GM18861 (cell line): ENCODE data around the gene RAD51D.
"Not testable (repeated sequence)": the region's sequence is repeated elsewhere in the genome, so short reads cannot be mapped to it uniquely, and the experiment has no call there.

ENCODE experiments used
- ATAC-seq: cut with Tn5 transposase; IDR thresholded peaks from one replicate; pipeline ENCODE4 v1.9.1; 2021; ENCODE audit not compliant: unreplicated experiment

RAD51D gene

DNA sequence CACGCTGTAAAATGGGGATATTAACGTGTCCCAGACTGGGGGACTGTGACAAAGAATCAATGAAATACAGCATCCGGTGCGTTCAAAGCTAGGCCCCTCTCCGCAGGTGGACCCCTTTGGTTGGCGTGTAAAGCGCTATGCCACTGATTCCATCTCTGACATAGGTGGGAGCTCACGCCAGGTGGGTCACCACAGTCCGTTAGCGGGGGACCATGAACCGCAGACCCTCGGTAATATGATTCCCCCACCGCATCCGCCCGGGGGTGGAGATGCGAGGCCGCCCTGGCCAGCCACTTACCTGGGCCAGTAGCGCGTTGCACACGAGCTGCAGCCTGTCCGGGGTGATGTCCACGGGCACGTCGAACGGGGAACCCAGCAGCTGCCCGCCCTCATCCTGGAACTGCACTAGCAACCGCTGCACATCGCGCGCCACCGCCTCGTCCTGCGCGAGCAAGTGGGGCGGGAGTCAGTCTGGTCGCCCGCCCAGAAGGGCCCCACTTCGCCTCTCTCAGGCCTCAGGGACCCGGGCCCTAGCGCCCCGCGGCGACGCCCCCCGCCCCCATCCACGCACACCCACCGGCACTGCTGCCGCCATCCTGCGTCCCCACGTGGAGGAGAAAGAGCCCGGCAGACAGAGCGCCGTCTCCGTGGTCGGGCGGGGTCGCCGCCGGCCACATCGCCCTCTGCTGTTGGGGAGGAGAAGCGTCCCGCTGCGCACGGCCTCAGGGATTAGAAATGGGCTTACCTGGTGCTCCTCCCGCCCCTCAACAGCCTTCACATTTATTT, 22.2 kb upstream of the RAD51D start, which contains the start of gene NLE1:
Gene NLE1, minus strand, starts transcription at position 623 of the 786 bp plus-strand sequence. Its CDS starts 28 bp downstream, at position 595.
- no peak for ATAC-seq

DNA sequence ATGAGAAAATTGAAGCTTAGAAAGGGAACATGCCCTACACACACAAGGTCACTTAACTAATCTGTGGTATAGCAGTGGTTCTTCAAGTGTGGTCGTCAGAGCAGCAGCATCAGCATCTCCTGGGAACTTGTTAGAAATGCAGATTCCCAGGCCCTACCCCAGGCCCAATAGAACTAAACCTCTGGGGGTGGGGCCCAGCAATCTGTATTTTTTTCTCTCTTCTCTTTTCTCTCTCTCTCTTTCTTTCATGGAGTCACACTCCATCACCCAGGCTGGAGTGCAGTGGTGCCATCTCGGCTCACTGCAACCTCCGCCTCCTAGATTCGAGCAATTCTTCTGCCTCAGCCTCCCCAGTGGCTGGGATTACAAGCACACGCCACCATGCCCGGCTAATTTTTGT, 18.6 kb upstream of the RAD51D start:
- no peak for ATAC-seq

DNA sequence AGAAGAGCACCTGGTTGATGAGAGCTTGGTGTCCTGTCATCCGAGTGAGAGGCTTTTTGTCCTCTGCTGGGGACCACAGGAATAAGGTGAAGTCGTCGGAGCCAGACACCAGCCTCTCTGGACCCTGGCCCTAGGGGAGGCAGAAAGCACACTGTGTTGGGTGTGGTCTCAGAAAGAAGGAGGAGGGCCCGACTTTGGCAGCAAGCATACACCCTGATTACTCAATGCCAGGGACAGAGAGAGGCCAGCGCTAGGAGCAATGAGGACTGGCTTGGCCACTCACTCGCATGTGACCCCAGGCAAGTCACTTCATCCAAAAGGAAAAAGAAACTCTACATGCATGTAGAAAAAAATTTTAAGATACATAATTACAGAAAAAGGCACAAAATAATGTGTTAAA, 15.7 kb upstream of the RAD51D start:
- no peak for ATAC-seq

DNA sequence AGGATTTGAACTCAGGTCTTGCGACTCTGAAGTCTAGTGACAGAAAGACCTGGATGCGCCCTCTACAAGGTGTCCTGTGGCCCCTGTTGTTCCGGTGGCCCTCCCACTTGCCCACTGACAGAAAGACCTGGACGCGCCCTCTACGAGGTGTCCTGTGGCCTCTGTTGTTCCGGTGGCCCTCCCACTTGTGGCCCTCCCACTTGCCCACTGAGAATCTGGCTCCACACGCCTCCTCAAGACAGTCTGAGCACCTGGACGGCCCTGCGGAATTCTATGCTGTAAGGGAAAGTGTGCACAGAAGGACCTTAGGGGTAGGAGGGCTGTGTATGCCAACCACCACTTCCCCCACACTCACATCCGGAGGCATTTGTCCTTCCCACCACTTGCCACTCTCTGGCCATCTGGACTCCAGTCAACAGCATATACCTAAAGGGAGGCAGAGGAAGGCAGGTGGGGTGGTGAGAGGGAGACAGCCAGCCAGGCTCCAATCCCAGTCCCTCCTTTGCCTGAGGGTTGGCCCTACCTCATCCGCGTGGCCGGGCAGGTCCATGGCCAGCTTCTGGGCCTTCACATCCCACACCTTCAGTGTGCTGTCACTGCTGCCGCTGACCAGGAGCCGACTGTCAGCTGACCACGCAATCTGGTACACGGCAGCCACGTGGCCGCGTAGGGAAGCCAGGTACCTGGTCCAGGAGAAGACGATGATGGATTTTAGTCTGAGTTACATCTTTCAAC, 13.3 kb upstream of the RAD51D start:
- ATAC-seq = no peak

DNA sequence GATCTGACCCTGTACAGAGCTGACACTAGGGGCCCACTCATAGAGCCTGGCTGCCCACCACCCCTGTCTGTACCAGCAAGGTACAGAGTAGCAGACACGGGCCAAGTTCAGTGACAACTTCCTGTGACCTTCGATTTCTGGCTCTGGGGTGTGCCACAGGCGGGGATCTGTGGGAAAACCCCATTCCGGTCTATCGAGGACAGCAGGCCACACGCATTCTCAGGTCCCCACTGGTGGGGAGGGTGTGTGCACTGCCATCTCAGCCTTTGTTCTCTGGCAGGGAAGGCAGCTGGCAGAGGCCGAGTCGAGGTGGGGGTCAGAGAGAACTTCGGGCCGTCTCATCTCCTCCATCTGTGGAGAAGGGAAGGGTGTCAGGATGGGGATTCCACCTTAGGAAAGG, 12.4 kb upstream of the RAD51D start:
- ATAC-seq = no peak

DNA sequence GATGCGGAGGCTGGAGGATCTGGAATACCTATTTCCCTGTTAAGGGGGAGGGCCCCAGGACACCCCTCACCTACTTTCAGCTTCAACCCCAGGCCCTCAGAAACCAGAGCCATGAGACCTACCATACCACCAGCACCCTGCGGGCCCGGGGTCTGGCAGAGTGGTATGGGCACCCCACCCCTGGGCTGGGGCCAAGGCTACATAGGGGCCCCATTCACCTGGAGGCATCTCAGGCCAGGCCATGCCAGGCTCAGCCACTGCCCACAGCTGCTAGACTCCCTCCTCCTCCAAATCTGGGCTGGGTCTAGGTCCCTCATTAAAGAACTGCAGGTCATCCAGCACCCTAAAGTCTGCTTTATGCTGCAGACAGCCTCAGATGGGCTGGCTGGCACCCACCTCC, 10.7 kb upstream of the RAD51D start:
- no peak for ATAC-seq

DNA sequence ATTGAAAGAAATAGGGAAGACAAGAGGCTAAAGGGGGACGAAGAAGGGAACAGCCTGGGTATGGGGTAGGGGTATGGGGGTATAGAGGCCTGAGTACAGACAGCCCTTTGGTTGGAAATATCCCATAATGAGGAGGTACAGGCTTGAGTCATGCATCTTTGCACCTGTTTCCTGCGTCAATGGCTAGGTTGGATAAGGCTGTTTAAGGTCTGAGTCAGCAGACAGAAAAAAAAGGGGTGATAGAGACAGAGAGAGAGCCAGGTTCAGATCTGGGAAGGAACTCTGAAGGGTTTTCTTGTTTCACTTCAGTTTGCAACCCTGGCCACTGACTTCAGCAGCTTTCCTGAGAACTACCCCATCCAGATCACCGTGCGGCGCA, 10.3 kb upstream of the RAD51D start:
- ATAC-seq = no peak

DNA sequence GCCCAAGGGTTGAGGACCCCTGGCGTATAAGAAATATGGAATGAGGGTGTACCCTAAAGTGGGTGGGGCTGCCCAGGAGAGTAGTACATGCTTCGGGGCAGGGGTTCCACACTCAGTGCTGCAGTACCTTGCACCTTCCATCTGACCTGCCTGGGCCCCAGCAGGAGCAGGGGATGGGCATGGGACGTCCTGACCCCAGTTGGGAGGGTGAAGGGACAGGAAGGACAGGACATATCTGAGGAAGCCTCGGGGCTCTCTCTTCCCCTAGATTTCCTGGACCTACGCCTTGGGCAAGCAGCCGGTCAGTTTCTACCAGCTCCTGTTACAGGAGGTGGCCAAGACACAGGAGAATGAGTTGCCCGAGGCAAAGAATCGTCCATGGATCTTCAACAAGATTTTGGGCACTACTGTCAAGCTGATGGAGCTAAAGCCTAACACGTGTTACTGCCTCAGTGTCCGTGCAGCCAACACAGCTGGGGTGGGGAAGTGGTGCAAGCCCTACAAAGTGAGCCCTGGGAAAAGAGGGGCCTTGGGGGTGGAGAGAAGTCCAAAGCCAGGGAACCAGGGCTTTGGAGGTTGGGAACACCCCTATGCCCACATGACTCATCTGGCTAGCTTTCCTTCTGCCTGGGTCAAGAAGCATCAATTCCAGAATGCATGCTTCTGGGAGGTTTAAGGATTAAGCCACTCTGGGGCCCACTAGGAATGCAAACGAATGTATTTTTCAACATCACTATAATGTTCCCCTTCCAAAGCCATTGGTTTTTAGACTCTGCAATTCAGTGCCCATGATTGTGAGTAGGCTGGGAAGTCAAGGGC, 9.7 kb upstream of the RAD51D start:
- ATAC-seq = no peak

DNA sequence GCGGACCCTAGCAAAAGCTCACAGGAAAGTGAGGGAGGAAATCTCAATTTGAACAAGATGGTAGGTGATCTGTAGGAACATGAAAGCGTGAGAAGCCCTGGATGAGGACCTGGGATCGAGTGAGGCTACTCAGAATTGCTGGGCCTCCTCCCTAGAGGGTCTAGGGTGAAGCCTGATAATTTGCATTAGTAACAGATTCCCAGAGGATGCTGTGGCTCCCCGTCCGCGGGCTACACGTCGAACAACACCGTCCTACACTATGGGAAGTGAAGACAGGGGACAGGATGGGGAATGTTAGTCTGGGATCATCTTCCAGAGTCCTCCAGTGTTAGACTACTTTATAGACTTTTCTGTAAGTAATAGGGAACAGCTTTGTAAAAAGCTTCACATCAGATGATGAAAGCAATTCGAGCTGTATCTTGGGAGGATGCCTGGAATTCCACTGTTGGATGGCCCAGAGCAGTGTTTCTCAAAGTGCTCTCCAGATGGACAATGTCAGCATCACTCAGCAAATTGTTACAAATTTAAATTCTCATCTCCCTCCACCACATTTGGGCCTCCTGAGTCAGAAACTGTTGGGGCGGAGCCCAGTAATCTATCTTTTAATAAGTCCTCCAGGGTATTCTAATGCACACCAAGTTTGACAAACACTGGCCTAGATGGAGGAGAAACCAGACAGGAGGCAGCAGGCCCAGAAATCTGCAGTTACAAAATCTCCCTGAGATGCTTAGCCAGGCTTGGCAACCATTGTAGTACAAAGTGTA, 8.3 kb upstream of the RAD51D start:
- no peak for ATAC-seq

DNA sequence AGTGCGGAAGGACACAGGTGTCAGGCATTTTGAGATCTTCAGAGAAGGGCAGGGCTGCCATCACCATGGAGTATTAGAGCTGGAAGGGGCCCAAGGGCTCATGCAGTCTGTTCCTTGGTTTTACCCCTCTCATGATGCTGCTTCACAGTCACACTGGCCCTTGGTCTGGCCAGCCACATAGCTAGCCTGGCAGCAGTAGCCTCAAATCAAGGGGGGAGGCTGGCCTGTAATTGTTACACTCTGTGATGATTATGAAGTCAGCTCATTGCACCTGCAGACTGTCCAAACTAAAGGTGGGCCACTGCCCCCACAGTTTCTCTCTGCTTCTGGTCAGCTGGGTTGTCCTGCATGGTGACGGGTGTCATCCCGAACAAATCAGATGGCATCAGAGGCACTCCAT, 1.7 kb upstream of the RAD51D start, which contains the start of gene FNDC8:
Gene FNDC8, plus strand, starts transcription at position 301 of the 400 bp plus-strand sequence. Its CDS starts 79 bp downstream, at position 380.
- ATAC-seq = no peak

DNA sequence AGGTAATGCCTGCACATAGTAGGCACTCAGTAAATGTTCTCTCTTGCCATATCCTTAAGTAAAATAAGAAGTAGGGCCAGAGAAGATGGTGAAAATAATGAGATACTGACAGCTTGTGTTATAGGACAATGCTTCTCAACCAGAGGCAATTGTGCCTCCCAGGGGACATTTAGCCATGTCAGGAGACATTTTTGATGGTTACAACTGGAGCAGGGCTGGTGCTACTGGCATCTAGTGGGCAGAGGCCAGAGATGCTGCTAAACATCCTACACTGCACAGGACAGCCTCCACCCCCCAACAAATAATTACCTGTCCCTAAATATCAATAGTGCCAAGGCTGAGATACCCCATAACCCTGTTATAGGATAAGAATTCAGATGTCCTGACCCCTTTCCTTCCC, 1.7 kb downstream of the RAD51D start:
- no peak for ATAC-seq

DNA sequence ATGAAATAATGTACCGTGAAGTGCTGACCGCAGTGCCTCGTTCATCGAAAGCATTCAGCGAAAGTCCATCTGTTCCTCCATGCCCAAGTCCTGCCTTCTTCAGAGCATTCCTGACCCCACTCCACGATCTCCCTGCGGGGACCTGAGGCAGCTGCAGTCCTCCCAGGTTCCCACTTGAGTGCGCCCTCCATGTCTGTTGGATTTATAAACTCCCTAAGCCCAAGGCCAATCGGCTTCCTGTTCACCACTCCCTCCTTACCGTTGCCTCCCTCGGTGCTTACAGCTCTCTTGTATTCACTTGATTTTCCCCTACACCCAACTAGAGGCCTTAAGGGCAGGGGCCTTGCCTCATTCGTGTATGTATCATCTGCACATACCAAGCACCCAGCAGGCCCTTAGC, 2.8 kb downstream of the RAD51D start:
- ATAC-seq = no peak

DNA sequence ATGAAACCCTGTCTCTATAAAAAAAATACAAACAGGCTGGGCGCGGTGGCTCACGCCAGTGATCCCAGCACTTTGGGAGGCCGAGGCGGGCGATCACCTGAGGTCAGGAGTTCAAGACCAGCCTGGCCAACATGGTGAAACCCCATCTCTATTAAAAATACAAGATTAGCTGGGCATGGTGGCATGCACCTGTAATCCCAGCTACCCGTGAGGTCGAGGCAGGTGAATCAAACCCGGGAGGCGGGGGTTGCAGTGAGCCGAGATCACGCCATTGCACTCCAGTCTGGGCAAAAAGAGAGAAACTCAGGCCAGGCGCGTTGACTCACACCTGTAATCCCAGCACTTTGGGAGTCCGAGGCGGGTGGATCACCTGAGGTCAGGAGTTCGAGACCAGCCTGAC, 8.9 kb downstream of the RAD51D start:
- not testable (repeated sequence) for ATAC-seq

DNA sequence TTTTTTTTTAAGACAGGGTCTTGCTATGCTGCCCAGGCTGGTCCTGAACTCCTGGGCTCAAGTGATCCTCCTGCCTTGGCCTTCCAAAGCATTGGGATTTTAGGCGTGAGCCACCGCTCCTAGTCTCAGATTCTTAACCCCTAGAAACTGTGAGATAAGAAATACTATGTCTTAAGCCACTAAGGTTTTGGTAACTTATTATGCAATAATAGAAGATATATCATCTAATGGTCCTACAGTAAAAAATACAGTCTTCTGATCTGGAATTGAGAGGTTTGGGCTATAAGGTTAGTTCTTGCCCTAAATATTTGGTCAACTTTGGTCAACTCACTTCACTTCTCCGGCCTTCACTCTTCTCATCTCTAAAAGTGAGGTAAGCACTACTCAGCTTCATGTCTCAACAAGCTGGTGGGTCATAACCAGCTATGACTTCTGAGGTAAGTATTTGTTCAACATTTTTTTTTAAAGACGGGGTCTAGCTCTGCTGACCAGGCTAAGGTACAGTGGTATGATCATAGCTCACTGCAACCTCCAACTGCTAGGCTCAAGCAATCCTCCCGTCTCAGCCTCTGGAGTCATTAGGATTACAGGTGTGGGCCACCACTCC, 14.7 kb downstream of the RAD51D start:
- ATAC-seq = no peak

DNA sequence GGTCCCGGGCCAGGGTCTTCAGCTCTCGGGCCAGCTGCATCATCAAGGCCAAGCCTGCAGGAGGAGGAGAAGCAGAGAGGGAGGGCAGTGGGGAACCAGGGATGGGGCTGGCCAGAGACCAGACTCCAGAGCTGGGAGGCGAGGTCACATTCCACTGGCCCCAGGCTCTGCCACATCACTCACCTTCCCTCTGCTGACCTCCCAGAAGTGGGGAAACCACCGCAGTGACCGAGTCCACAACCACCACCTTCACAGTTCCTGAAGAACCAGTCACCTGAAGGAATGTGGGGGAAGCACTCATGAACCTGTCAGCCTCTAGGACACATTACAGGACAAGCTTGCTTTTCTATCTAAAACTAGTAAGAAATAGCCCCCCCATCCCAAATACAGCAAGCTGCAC, 16.4 kb downstream of the RAD51D start:
- ATAC-seq = no peak

DNA sequence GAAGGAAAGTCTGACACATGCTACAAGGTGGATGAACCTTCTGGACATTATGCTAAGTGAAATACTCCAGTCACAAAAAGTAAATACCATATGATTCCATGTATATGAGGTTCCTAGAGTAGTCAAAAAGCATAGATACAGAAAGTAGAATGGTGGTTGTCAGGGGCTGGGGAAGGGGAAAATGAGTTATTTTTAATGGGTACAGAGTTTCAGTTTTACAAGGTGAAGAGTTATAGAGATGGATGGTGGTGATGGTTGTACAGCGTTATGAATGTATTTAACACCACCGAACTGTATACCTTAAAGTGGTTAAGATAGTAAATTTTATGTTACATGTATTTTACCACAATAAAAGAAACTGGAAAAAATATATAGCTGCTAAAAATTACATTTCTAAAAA, 17.9 kb downstream of the RAD51D start:
- ATAC-seq = no peak

DNA sequence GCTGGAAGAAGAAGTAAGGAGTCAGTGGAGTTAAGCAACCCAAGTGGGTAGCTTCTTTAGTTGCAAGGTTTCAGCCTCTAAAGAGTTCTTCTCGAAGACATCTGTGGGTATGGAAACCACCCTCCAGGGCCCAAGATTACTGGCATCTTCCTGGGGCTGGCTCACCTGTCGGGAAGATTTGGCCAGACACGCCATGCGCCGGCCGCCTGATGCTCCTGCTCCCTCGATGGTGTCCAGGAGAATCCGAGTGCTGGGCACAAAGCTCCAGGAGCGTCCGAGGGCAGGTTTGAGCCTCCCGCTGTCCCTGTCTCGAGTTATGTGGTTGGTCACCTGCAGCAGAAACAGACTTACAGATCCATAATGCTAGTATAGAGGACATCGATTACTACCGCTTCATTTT, 18.6 kb downstream of the RAD51D start:
- ATAC-seq = no peak

DNA sequence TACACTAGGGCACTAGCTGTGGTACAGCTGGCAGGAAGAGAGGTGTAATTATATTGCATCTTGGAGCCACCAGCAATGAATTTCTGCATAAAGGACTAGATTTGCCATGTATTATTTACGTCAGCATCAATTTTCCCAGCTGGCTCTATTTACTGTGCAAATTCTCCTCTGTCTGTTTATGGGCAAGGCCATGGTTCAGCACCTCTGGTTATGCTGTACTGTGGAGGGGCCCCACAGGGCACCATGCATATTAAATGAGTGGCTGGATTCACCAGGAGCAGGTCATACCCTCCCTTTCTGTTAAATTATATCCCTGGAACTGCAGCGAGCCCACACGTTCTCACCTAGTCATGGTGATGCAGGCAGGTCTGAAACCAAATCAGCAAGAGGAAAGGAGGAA, 19.8 kb downstream of the RAD51D start:
- no peak for ATAC-seq

DNA sequence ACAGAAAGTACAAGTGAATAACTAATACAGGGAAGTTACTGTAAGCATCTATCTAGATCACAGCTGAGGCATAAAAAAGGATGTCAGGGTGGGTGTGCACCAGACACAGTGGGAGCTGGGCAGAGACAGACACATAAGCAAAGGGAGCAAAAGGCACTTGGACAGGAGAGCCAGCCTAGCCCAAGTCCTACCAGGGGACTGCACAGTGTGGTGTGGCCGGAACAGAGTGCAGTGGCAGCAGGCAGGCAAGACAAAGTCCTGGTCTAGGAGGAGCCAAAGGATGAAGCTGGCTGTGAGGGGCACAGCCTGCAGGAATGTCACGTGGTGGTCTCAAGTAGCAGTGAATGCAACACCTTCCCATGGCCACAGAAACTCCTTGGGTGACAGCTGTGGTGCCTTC, 21.9 kb downstream of the RAD51D start:
- no peak for ATAC-seq

DNA sequence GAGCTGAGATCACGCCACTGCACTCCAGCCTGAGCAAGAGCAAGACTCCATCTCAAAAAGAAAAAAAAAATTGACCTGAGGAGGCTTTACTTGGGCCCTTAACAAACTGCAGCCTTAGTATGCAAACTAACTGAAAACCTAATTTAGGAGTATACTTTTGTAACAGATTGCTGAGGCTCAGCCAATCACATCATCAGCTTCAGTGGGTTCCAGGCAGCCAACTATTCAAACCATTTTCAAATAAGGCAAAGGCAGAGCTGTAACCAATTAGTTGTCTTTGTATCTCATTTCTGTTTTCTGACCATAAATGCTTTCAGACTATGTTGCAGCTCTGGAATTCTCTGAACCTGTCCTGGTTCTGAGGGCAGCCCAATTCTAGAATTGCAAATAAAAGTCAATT, 23.9 kb downstream of the RAD51D start:
- no peak for ATAC-seq
